WTC11 (cell line): ENCODE data around the gene RPL13A.

Source experiments
- JUN ChIP-seq: sonication (generic); formaldehyde crosslinking; IDR thresholded peaks from 2 replicates; pipeline ENCODE4 v1.8.0; 2023; ENCODE audit warnings: mild to moderate bottlenecking, missing genetic modification reagents
- SP1 ChIP-seq: sonication (generic); formaldehyde crosslinking; conservative IDR thresholded peaks from 2 replicates; pipeline ENCODE4 v1.8.1; 2022; ENCODE audit warnings: missing genetic modification reagents
- USF1 ChIP-seq: sonication (generic); formaldehyde crosslinking; IDR thresholded peaks from 2 replicates; pipeline ENCODE4 v1.8.0; 2022; ENCODE audit warnings: mild to moderate bottlenecking, missing genetic modification reagents
- TF ChIP-seq, protein P1 (sequence below): sonication (generic); formaldehyde crosslinking; IDR thresholded peaks from 2 replicates; pipeline ENCODE4 v1.8.0; 2022; ENCODE audit warnings: missing genetic modification reagents
- TF ChIP-seq, protein P2 (sequence below): sonication (generic); formaldehyde crosslinking; IDR thresholded peaks from 2 replicates; pipeline ENCODE4 v1.8.0; 2022; ENCODE audit warnings: mild to moderate bottlenecking, missing genetic modification reagents

GRCh38 chr19:49515767-49516166 lies 28.4 kb downstream of the RPL13A start:
- TF ChIP-seq USF1 (no peak), SP1 (CRISPR knock-in tag) (no peak), JUN (no peak)
- TF ChIP-seq, protein P1, sequence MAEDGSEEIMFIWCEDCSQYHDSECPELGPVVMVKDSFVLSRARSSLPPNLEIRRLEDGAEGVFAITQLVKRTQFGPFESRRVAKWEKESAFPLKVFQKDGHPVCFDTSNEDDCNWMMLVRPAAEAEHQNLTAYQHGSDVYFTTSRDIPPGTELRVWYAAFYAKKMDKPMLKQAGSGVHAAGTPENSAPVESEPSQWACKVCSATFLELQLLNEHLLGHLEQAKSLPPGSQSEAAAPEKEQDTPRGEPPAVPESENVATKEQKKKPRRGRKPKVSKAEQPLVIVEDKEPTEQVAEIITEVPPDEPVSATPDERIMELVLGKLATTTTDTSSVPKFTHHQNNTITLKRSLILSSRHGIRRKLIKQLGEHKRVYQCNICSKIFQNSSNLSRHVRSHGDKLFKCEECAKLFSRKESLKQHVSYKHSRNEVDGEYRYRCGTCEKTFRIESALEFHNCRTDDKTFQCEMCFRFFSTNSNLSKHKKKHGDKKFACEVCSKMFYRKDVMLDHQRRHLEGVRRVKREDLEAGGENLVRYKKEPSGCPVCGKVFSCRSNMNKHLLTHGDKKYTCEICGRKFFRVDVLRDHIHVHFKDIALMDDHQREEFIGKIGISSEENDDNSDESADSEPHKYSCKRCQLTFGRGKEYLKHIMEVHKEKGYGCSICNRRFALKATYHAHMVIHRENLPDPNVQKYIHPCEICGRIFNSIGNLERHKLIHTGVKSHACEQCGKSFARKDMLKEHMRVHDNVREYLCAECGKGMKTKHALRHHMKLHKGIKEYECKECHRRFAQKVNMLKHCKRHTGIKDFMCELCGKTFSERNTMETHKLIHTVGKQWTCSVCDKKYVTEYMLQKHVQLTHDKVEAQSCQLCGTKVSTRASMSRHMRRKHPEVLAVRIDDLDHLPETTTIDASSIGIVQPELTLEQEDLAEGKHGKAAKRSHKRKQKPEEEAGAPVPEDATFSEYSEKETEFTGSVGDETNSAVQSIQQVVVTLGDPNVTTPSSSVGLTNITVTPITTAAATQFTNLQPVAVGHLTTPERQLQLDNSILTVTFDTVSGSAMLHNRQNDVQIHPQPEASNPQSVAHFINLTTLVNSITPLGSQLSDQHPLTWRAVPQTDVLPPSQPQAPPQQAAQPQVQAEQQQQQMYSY (CRISPR knock-in tag) = no peak
- TF ChIP-seq, protein P2, sequence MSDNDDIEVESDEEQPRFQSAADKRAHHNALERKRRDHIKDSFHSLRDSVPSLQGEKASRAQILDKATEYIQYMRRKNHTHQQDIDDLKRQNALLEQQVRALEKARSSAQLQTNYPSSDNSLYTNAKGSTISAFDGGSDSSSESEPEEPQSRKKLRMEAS = no peak
